T-helper 17 cell (primary cell): Measurements from ENCODE around the gene SEMA6B. TPM values are rescaled to one million over a fixed set of nuclear protein-coding genes. Genes with fewer than 3 reads are reported as not detected.
"Not testable (repeated sequence)": the region's sequence is repeated elsewhere in the genome, so short reads cannot be mapped to it uniquely, and the experiment has no call there.

Experiments
- ATAC-seq: fragments of 150-1000 bp; cut with Tn5 transposase; 2 replicates; pipeline ENCODE4 v1.10.0; 2021; ENCODE audit warnings: mild to moderate bottlenecking, moderate library complexity
- DNase-seq, 3 donors: peaks; one replicate each; pipeline versions ENCODE4 v3.0.0 to v3.0.0-alpha.2; 2020 to 2021
- H3K9me3 ChIP-seq: one replicate; pipeline ENCODE4 v1.7.0; 2013; ENCODE audit warnings: low read length, mild to moderate bottlenecking; ENCODE audit not compliant: control insufficient read depth, poor library complexity, severe bottlenecking
- H3K27ac Mint-ChIP-seq: one replicate; pipeline ENCODE4 v1.8.0; 2022; ENCODE audit warnings: mild to moderate bottlenecking, moderate library complexity, mixed read lengths
- H3K27me3 Mint-ChIP-seq: one replicate; pipeline ENCODE4 v1.8.0; 2022; ENCODE audit warnings: mixed read lengths
- H3K36me3 Mint-ChIP-seq: one replicate; pipeline ENCODE4 v1.8.0; 2022; ENCODE audit warnings: low read depth, mixed read lengths
- H3K4me1 Mint-ChIP-seq: one replicate; pipeline ENCODE4 v1.8.0; 2022; ENCODE audit warnings: mild to moderate bottlenecking, mixed read lengths
- H3K4me3 Mint-ChIP-seq: one replicate; pipeline ENCODE4 v1.8.0; 2022; ENCODE audit warnings: mild to moderate bottlenecking, moderate library complexity, mixed read lengths
- total RNA-seq, 4 donors: library from RNA in 2 of 4; stranded (reverse) in 2 of 4; gene quantifications; one replicate each; pipeline ENCODE4 v1.2.3 and lab custom pipeline; 2022 to 2026

Gene SEMA6B
- total RNA-seq, 2 donors from 2014 or later, result 0.20 to 0.52 TPM

DNA sequence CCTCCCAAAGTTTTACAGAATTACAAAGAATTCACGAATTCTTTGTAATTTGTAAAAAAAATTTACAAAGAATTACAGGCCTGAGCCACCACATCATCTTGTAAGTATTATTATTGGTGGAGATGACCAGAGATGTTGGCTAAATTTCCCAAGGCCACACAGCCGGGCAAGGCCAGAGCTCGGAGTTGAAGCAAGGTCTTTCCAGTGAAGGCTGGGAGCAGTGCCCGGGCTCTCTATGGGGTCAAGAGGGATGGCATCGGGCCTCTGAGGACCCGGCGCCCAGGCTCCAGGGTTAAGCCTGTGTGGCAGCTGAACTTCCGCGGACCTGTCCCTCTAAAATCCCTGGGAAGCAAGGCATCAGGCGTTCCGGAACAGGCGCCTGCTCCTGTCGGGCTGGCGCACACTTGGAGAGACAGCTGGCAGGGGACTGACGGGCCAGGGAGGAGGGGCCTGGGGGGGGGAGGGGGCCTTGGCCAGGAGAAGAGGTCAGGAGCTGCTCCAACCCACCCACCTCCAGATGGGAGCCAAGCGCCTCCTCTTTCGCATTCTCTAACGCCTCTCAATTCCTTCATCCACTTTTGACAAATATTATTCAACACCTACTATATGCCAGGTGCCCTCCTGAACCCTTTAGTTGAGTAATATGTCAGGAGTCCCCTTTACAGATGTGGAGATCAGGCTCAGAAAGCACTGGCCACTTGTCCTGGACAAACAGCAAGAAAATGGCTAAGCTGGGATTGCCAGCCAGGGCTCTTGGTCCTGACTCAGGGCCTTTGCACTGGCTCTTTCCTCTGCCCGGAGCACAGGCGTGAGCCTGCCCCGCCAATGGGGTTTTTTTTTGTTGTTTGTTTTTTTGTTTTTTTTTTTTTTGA is 36.8 kb upstream of the SEMA6B start:
- Mint-ChIP-seq H3K4me1 (peaks cover 9% of the 10 kb centered on the region), H3K27me3 (peaks cover 24% of the 10 kb centered on the region), H3K36me3 (peaks cover 3% of the 10 kb centered on the region), H3K27ac (no peak overlapping the region), H3K4me3 (no peak overlapping the region)
- H3K9me3 ChIP-seq, result no peaks in the 10 kb centered on the region
- no peak for ATAC-seq
- DNase-seq, result no peak

DNA sequence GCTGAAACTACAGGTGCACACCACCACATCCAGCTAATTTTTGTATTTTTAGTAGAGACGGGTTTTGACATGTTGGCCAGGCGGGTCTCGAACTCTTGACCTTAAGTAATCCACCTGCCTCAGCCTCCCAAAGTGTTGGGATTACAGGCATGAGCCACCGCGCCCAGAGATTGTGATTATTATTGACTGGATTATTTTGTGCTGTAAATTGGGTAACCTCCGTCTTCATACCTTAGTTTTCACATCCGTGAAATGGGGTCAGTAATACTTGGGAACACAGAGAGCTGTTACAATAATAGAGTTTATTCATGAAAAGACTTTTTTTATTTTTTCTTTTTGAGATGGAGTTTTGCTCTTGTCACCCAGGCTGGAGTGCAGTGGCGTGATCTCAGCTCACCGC is 35.7 kb upstream of the SEMA6B start:
- DNase-seq, H3K36me3 Mint-ChIP-seq, H3K4me1 Mint-ChIP-seq, H3K4me3 Mint-ChIP-seq, H3K27ac Mint-ChIP-seq, ATAC-seq, H3K9me3 ChIP-seq: not testable (repeated sequence)
- H3K27me3 Mint-ChIP-seq, result peaks cover 34% of the 10 kb centered on the region

DNA sequence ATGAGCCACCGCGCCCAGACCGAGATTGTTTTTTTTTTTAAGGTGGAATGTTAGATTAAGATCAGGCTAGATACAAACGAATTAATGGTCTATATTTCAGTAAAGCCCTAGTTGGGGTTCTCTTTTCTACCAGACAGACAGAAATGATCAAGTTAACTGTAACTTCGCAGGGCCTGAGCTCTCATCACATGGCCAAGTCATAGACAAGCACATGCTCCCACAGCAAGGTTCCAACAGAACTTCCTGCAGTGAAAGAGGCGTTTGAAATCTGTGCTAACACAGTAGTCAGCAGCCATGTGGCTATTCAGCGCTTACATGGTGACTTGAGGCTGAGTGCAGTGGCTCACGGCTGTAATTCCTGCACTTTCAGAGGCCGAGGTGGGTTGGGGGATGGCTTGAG is 34.7 kb upstream of the SEMA6B start:
- H3K9me3 ChIP-seq, result no peaks in the 10 kb centered on the region
- Mint-ChIP-seq H3K27me3 (peaks cover 38% of the 10 kb centered on the region), H3K4me3 (no peak overlapping the region), H3K4me1 (peaks cover 9% of the 10 kb centered on the region), H3K27ac (no peak overlapping the region), H3K36me3 (peaks cover 3% of the 10 kb centered on the region)
- no peak for ATAC-seq
- DNase-seq, result no peak

DNA sequence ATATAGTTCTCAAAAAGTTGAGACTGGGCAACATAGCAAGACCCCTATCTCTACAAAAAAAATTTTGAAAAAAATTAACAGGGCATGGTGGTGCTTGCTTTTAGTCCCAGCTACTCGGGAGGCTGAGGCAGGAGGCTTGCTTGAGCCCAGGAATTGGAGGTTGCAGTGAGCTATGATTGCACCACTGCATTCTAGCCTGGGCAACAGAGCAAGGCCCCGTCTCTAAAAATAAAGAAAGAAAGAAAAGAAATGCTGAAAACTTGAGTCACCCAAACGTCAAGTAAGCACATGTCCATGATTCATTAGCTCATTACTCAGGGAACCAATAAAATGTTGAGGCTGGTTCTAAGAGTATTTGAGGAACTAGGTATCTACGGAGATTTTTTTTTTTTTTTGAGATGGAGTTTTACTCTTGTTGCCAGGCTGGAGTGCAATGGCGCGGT is 33.9 kb upstream of the SEMA6B start:
- H3K27me3 Mint-ChIP-seq, result peaks cover 35% of the 10 kb centered on the region
- no peak for DNase-seq
- H3K36me3 Mint-ChIP-seq, result peaks cover 3% of the 10 kb centered on the region

DNA sequence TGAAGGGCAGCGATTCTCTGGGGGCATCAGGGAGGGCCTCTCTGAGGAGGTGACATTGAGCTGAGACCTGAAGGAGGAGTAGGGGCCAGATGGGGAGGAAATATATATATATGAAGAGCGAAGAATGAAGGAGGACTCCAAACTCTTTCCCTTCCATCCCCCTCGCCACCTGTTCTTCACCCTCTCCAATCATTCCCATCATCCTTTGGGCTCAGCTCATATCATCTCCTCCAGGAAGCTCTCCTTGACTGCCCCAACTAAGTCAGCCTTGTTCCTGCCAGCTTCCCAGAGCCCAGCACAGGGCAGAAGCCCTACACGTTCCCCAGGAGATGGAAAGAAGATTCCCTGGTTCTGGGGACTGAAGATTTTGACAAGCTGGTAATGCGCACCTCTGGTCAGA is 33.0 kb upstream of the SEMA6B start:
- Mint-ChIP-seq H3K36me3 (peaks cover 3% of the 10 kb centered on the region), H3K4me3 (no peak overlapping the region), H3K4me1 (peaks cover 3% of the 10 kb centered on the region), H3K27ac (no peak overlapping the region), H3K27me3 (peaks cover 42% of the 10 kb centered on the region)
- no peak for ATAC-seq
- no peaks in the 10 kb centered on the region for H3K9me3 ChIP-seq
- DNase-seq, result no peak

More for the DNA sequence above, 33.9 kb upstream of the SEMA6B start:
- peak; percentile 30 for ATAC-seq
- Mint-ChIP-seq H3K27ac (no peak overlapping the region), H3K4me1 (peaks cover 6% of the 10 kb centered on the region), H3K4me3 (no peak overlapping the region)
- no peaks in the 10 kb centered on the region for H3K9me3 ChIP-seq

DNA sequence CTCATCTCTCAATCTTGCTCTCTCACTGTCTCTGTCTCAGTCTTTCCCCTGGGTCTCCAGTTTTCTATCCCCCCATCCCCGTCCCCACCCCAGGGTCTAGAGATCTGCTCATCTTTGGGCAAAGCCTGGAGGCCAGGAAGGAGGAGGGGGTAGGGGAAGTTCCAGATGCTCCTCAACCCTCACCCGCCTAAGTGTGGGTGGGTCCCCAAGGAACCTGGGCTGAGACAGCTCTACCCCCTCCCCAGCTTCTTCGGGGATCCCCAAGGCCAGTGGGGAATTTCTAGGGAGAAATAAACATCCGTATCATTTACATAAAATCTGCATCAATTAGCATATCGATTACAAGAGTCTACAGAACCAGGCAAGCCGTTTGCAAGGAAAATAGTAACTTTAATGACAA is 31.8 kb upstream of the SEMA6B start:
- no peak overlapping the region for H3K27ac Mint-ChIP-seq
- no peaks in the 10 kb centered on the region for H3K9me3 ChIP-seq
- ATAC-seq (no peak), DNase-seq (no peak)
- H3K4me1 Mint-ChIP-seq, result no peaks in the 10 kb centered on the region
- H3K36me3 Mint-ChIP-seq, result no peaks in the 10 kb centered on the region
- no peak overlapping the region for H3K4me3 Mint-ChIP-seq
- H3K27me3 Mint-ChIP-seq, result peaks cover 42% of the 10 kb centered on the region

DNA sequence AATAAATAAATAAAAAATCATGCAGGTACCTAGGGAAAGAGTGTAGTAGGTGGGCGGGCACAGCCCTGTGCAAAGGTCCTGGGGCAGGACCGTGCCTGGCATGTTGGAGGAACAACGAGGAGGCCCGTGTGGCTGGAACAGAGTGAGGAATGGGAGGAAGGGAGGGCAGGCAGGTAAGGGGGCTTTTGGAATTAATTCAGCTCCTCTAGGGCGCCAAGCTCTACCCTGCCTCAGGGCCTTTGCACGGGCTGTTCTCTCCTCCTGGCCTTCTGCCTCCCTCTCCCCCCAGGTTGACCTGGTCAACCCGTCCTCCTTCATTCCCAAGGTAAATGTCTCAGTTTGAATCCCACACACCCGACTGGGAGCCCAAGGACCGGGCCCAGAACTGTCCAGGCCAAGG is 31.1 kb upstream of the SEMA6B start:
- Mint-ChIP-seq H3K27ac (no peak overlapping the region), H3K36me3 (peaks cover 4% of the 10 kb centered on the region), H3K4me1 (no peaks in the 10 kb centered on the region), H3K27me3 (peaks cover 50% of the 10 kb centered on the region), H3K4me3 (no peak overlapping the region)
- no peaks in the 10 kb centered on the region for H3K9me3 ChIP-seq
- no peak for DNase-seq
- ATAC-seq, result no peak

DNA sequence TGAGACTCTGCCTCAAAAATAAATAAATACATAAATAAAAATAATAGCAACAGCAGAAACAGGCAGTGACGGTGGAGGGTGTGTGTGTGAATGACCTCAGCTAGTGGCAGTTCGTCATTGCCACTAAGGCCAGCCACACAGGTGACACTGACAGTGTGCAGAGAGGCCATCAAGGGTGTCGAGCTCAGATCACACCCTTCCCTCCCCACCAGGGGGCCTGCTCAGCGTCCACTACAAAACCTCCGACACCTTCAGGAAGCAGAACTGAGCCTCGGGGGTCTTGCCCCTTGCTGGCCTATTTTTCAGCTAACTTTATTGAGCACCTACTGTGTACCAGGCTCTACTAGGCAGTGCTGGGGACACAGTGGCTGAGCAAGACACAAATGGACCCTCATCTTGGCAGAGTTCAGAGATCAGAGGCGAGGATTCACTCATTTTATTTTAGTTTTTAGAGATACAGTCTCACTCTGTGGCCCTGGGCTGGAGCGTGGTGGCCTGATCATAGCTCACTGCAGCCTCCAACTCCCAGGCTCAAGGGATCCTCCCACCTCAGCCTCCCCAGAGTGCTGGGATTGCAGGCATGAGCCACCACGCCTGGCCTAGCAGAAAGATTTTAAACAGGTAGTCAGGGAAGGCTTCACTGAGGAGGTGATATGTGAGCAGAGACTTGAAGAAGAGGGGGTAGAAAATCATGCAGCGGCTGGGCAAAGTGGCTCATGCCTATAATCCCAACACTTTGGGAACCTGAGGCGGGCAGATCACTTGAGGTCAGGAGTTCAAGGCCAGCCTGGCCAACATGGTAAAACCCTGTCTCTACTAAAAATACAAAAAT is 30.3 kb upstream of the SEMA6B start:
- peaks cover 4% of the 10 kb centered on the region for H3K36me3 Mint-ChIP-seq
- H3K4me1 Mint-ChIP-seq, result no peaks in the 10 kb centered on the region
- no peak overlapping the region for H3K27ac Mint-ChIP-seq
- DNase-seq (no peak), ATAC-seq (no peak)
- peaks cover 51% of the 10 kb centered on the region for H3K27me3 Mint-ChIP-seq
- no peaks in the 10 kb centered on the region for H3K9me3 ChIP-seq
- H3K4me3 Mint-ChIP-seq, result no peak overlapping the region

DNA sequence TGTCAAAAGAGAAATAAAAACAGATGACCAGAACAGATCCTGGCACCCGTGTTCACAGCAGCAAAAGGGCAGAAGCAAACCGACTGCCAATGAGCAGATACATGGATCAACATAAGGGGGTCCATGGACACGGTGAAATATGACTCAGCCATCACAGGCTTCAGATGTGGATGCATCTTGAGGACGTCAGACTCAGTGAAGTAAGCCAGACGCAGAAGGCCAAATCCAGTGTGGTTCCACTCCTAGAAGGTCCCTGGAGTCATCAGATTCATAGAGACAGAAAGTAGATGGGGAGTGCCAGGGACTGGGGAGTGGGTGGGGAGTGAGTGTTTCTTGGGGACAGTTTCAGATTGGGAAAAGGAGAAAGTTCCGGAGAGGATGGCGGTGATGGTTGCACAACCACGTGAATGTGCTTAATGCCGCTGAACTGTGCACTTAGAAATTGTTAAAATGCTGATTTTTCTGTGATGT is 28.8 kb upstream of the SEMA6B start:
- no peak for ATAC-seq
- Mint-ChIP-seq H3K4me1 (peaks cover 3% of the 10 kb centered on the region), H3K27ac (no peak overlapping the region), H3K36me3 (peaks cover 4% of the 10 kb centered on the region), H3K4me3 (no peak overlapping the region), H3K27me3 (peaks cover 54% of the 10 kb centered on the region)
- DNase-seq, result no peak
- no peaks in the 10 kb centered on the region for H3K9me3 ChIP-seq

DNA sequence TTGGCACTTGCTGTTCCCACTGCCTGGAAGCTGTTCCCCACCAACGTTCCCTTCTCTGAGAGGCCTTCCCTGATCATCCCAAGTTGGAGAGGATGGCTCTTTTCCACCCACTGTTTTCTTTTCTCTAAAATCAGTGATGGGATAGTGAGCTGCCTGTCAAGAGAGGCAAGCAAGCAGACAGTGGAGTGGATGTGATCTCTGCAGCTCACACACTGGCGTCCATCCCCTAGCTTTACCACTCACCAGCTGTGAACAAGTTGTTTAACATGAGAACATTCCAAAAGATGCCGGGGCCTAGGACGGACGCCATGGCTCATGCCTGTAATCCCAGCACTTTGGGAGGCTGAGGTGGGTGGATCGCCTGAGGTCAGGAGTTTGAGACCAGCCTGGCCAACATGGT is 28.0 kb upstream of the SEMA6B start:
- Mint-ChIP-seq H3K36me3 (peaks cover 4% of the 10 kb centered on the region), H3K27me3 (peaks cover 55% of the 10 kb centered on the region), H3K4me3 (no peak overlapping the region), H3K27ac (no peak overlapping the region), H3K4me1 (peaks cover 3% of the 10 kb centered on the region)
- H3K9me3 ChIP-seq, result no peaks in the 10 kb centered on the region
- ATAC-seq (no peak), DNase-seq (no peak)

DNA sequence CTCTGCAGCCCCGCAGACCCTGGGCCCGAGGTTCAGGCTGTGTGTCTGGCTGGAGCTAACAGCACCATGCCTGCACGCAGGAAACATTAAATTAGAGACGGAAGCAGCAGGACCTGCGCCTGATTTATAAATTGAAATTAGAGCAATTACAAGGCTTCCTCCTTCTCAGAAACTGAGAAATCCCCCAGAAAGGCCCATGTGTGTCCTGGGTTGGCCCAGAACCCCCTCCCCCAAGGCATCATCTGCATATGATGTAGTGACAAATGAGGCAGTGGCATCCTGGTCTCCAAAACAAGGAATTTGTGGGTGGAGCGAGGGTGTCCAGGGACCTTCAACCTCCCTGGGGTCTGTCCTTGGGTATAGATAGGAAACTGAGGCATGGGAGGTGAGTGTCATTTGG is 27.2 kb upstream of the SEMA6B start:
- Mint-ChIP-seq H3K4me3 (no peak overlapping the region), H3K36me3 (peaks cover 11% of the 10 kb centered on the region), H3K27ac (no peak overlapping the region), H3K27me3 (peaks cover 59% of the 10 kb centered on the region), H3K4me1 (peaks cover 9% of the 10 kb centered on the region)
- H3K9me3 ChIP-seq, result no peaks in the 10 kb centered on the region
- ATAC-seq, result no peak
- DNase-seq, result no peak

DNA sequence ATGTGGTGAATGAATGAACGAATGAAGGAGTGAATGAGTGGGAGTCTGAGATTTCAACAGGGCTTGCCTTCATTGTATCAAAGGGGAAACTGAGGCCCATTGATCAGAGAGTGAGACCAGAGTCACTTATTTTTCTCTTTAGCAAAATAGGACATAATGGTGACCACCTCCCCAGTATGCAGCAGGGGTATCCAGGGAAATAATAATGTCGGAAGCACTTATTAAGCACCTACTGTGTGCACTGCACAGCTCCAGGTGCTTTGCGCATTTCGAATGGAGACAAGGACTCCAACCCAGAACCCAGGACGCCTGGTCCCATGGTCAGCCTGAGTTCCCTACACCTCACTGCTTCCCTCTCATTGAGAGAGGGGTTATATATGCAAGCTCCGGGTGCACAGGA is 26.8 kb upstream of the SEMA6B start:
- Mint-ChIP-seq H3K4me1 (peaks cover 9% of the 10 kb centered on the region), H3K27ac (no peak overlapping the region), H3K36me3 (peaks cover 11% of the 10 kb centered on the region), H3K27me3 (peaks cover 55% of the 10 kb centered on the region), H3K4me3 (no peak overlapping the region)
- H3K9me3 ChIP-seq, result no peaks in the 10 kb centered on the region
- ATAC-seq, result no peak
- DNase-seq, result no peak

DNA sequence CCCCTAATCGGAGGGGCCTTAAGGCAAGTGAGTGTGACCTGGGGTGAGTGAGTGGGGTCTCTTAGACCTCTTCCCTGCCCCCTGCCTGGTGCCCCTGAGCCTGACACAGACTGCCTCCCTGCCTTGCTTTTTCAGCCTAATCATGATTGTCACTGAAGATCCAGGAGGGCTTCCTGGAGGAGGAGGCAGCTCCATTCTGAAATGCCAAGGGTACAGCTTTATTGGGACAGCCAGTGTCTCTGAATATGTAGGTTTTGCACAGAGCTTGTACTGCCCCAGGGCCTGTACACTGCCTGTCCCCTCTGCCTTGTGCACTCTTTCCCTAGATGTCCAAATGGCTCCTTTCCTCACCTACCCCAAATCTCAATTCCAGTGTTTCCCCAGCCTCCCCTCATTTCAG is 26.1 kb upstream of the SEMA6B start:
- peaks cover 9% of the 10 kb centered on the region for H3K4me1 Mint-ChIP-seq
- no peak overlapping the region for H3K4me3 Mint-ChIP-seq
- H3K9me3 ChIP-seq, result no peaks in the 10 kb centered on the region
- DNase-seq (no peak), ATAC-seq (no peak)
- peaks cover 48% of the 10 kb centered on the region for H3K27me3 Mint-ChIP-seq
- H3K27ac Mint-ChIP-seq, result no peak overlapping the region
- H3K36me3 Mint-ChIP-seq, result peaks cover 11% of the 10 kb centered on the region
